ENCODE measurements around the gene STS. TPM values are rescaled to one million over a fixed set of nuclear protein-coding genes. Genes with fewer than 3 reads are reported as not detected.

Gene STS
- total and polyA plus RNA-seq, 10 of the 15 experiments (the other 5 are each of a cell fraction or from before 2014, with no cell fraction given) = 1.6 to 19.4 (median 4.7) TPM

- POLR2A ChIA-PET = no interaction called here
- in situ Hi-C loops (cut with MboI) (no loop called here), intact Hi-C loops (cut with micrococcal nuclease; ENCODE audit: unreplicated experiment) (no loop called here)
- DNase-seq (ENCODE audit: low read depth, low spot score) = no peak
- WGBS (ENCODE audit: insufficient coverage, insufficient replicate concordance, low lambda C conversion rate, missing lambda C conversion rate) = 96% methylated on average over 1 of the region's 1 CpG
- TF ChIP-seq POLR2A (IDR thresholded peaks at IDR 0.05; ENCODE audit: low read depth, low read length) (no peak), TAF1 (IDR thresholded peaks at IDR 0.05; ENCODE audit: borderline replicate concordance, low read depth, low read length) (no peak), EZH2 (IDR thresholded peaks at IDR 0.05; ENCODE audit: borderline replicate concordance, control insufficient read depth, low read depth, low read length) (no peak), CBX5 (IDR thresholded peaks at IDR 0.05; ENCODE audit: low read depth) (no peak), TCF3 (IDR thresholded peaks at IDR 0.05; ENCODE audit: borderline replicate concordance, insufficient read depth, low read depth, low read length) (no peak)
- TF ChIP-seq, protein P1, sequence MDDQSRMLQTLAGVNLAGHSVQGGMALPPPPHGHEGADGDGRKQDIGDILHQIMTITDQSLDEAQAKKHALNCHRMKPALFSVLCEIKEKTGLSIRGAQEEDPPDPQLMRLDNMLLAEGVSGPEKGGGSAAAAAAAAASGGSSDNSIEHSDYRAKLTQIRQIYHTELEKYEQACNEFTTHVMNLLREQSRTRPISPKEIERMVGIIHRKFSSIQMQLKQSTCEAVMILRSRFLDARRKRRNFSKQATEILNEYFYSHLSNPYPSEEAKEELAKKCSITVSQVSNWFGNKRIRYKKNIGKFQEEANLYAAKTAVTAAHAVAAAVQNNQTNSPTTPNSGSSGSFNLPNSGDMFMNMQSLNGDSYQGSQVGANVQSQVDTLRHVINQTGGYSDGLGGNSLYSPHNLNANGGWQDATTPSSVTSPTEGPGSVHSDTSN (IDR thresholded peaks at IDR 0.05; ENCODE audit: insufficient replicate concordance, low read depth, low read length) = no peak
- TF ChIP-seq, protein P2, sequence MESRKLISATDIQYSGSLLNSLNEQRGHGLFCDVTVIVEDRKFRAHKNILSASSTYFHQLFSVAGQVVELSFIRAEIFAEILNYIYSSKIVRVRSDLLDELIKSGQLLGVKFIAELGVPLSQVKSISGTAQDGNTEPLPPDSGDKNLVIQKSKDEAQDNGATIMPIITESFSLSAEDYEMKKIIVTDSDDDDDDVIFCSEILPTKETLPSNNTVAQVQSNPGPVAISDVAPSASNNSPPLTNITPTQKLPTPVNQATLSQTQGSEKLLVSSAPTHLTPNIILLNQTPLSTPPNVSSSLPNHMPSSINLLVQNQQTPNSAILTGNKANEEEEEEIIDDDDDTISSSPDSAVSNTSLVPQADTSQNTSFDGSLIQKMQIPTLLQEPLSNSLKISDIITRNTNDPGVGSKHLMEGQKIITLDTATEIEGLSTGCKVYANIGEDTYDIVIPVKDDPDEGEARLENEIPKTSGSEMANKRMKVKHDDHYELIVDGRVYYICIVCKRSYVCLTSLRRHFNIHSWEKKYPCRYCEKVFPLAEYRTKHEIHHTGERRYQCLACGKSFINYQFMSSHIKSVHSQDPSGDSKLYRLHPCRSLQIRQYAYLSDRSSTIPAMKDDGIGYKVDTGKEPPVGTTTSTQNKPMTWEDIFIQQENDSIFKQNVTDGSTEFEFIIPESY (IDR thresholded peaks at IDR 0.05) = no peak
- Histone ChIP-seq H3K4me3 (no peak overlapping the region), H3K4me1 (ENCODE audit: control insufficient read depth, insufficient read depth, low read length) (no peaks in the 10 kb centered on the region), H3K79me2 (ENCODE audit: control insufficient read depth, insufficient read depth, low read length) (no peaks in the 10 kb centered on the region), H3K9me3 (replicated peaks; ENCODE audit: control insufficient read depth, insufficient read depth, low read length) (no peaks in the 10 kb centered on the region), H3K9ac (ENCODE audit: control insufficient read depth, insufficient read depth, low read length) (no peak overlapping the region), H4K20me1 (ENCODE audit: control insufficient read depth, insufficient read depth) (no peaks in the 10 kb centered on the region), H3K4me2 (ENCODE audit: control insufficient read depth, insufficient read depth) (no peak overlapping the region), H2AFZ (ENCODE audit: control insufficient read depth, low read depth, low read length) (no peak overlapping the region), H3K27me3 (replicated peaks in 1 of 2; ENCODE audit: control insufficient read depth in 2 of 2, insufficient read depth in 2 of 2, low read length in 1 of 2) (no peaks in the 10 kb centered on the region), H3K27ac (ENCODE audit: control insufficient read depth, insufficient read depth) (no peak overlapping the region), H3K36me3 (ENCODE audit: control insufficient read depth in 2 of 2, insufficient read depth in 2 of 2, low read length in 1 of 2) (no peaks in the 10 kb centered on the region; a peak in 1 of 4 replicates)
- ATAC-seq = no peak
- SMC1A ChIA-PET (ENCODE audit: uncharacterized antibody, unreplicated experiment) = interaction anchor here (0.9 to 1.6 kb wide), 2 partner anchors 8 to 22 kb away, joined by 3 to 4 read pairs; no protein-coding TSS in a partner anchor
- no TSS peak for BruUV-seq (replicated peaks)
- RAD21 ChIA-PET (ENCODE audit: unreplicated experiment) = no interaction called here
- no peak for FAIRE-seq
- CTCF ChIA-PET = interaction anchor here (0.9 to 1.4 kb wide), 2 partner anchors 12 to 81 kb away, joined by 3 to 5 read pairs; no protein-coding TSS in a partner anchor
These were observed 7.7 kb downstream of the STS start for GRCh38 chrX:7155163-7155562.

Data from GM12878 (cell line).